GM19025 (cell line): ENCODE data around the gene DLGAP4.

ENCODE experiments used
- ATAC-seq: cut with Tn5 transposase; IDR thresholded peaks from one replicate; pipeline ENCODE4 v1.9.1; 2021; ENCODE audit warnings: mild to moderate bottlenecking, low read depth, moderate library complexity; ENCODE audit not compliant: unreplicated experiment

Gene DLGAP4

DNA sequence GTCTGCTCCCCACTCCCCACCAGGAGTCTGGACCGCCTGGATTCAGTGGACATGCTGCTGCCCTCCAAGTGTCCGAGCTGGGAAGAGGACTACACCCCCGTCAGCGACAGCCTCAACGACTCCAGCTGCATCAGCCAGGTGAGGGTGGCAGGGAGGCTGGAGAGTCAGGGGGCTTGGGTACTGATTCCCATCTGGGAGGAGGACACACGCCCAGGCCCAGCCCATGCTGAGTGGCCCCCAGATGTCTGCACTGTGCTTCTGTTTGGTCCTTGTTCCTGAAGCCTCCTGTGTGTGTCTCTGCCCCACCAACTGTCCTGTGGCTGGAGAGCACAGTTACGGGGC, 133.6 kb downstream of the DLGAP4 start:
- ATAC-seq, result no peak

DNA sequence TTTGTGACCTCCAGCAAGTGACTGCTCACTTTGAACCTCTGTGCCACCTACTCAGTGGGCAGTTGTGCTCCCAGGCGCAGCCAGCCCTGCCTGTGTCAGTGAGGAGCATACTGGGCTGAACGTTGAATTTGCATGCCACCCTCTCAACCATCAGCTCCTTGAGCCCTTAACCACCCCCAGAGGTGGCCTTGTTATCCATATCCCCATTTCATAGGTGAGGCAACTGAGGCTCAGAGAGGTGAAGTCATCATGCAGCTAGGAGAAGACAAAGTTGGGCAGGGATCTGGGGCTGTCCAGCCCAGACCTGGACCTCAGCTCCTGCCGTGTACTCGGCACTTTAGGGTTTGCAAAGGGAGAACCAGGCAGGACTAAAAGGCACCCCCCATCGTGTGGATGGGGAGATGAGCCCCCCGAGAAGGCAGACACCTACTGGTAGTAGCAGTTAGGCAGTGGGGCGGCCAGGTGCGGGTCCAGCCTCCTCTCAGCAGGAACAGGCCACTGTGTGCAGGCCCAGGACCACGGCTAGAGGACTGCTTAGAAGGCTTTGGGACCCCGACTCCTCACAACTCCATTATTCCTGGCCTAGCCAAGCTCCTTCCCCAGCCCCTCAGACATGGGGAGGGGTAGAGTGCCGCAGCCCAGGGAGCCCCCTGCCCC, 134.4 kb downstream of the DLGAP4 start:
- ATAC-seq, result no peak

GRCh38 chr20:36441027-36441414, 134.9 kb downstream of the DLGAP4 start:
- no peak for ATAC-seq

DNA sequence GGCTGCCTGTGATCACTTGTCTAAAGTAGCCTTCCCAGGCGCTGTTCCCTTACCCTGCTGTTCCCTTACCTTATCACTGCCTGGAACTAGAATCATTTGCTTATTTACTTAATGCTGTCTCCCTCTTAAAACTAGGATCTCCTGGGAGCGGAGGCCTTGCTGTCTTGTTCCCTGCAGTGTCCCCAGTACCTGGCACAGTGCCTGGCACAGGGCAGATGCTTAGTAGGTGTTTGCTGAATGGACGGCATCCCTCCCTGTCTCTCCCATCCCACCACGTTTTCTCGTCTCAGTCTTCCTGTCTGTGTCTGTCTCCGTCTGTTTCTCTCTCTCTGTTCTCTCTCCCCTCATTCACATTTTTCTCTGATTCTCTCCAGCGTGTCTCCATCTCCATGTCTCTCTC, 135.3 kb downstream of the DLGAP4 start:
- ATAC-seq, result no peak

DNA sequence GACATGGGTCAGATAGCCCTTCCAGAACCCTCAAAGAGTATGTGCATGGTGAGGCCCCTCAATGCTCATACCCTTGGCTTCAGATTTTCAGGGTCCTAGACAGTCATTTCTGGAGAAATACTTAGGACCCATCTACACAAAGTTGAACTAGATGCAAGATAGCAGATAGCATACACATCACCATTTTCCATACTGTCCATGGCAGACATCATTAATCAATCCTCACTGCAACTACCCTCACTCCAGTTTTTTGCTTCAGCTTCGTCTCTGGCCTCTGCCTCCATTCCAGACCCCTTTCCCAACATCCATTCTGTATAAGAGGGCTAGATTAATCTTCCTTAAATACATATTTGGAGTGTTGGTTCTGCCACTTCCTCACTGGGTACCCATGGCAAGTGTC, 139.7 kb downstream of the DLGAP4 start:
- no peak for ATAC-seq

GRCh38 chr20:36446557-36446956, 140.4 kb downstream of the DLGAP4 start:
- no peak for ATAC-seq

GRCh38 chr20:36447101-36447500, 141.0 kb downstream of the DLGAP4 start:
- no peak for ATAC-seq

DNA sequence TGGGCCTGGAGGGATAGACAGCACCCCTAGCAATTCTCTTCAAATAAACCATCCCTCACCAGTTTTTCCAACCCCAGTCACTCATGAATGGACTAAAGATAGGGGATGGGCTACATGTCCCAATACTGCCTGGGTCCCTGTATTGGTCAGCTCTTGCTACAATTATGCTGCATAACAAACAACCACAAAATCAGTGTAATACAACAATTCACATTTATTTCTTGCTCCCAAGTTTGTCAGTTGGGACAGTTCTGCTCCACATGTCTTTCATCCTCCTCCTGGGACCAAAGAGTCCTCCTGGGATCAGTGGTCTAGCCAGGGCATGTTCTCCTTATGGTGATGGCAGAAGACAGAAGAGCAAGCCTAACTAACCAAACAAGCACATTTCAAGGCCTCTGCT, 143.5 kb downstream of the DLGAP4 start:
- no peak for ATAC-seq

GRCh38 chr20:36454332-36454697, 148.2 kb downstream of the DLGAP4 start:
- ATAC-seq, result no peak

- no peak for ATAC-seq
Observed at GRCh38 chr20:36454698-36455427, 148.7 kb downstream of the DLGAP4 start.

GRCh38 chr20:36455972-36456625, 150.0 kb downstream of the DLGAP4 start:
- ATAC-seq, result no peak

- ATAC-seq, result peak; percentile 68
Observed at GRCh38 chr20:36460648-36461599, 154.8 kb downstream of the DLGAP4 start.

DNA sequence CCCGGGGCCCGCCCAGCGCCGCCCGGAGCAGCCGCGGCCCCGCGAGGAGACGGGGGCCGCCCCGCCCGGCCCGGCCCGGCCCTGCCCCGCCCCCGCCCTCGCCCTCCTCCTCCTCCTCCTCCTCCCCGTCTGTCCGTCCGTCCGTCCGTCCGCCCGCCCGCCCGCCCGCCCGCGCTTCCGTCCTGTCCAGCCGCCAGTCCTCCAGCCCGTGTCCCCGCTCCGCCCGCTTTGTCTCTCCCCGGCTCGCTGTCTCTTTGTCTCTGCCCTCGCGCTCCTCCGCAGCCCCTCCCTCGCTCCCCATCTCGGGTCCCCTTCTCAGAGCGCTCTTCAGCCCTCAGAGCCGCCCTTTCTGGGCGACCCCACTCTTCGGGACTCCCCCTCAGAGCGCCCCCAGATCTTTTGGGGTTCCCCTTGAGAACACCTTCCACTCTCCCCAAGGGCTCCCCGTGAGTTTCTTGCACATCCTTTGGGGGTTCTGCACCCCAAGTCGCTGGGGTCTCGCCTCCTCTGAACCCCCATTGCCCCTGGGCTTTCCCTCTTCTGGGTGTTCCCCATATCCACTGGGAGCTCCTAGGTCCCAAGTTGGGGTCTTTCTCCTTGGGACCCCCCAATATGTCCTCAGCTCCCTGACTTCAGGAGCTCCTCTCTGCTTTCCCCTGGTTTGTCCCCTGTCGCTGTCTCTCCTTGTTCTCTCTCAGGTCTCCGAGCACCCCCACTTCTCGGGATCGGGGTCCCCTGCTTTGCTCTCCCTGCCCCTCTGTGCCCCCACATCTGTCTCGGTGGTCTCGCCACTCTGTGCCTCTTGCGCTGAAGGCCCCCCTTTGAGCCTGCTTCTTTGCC, 155.7 kb downstream of the DLGAP4 start:
- peak; percentile 33 for ATAC-seq

DNA sequence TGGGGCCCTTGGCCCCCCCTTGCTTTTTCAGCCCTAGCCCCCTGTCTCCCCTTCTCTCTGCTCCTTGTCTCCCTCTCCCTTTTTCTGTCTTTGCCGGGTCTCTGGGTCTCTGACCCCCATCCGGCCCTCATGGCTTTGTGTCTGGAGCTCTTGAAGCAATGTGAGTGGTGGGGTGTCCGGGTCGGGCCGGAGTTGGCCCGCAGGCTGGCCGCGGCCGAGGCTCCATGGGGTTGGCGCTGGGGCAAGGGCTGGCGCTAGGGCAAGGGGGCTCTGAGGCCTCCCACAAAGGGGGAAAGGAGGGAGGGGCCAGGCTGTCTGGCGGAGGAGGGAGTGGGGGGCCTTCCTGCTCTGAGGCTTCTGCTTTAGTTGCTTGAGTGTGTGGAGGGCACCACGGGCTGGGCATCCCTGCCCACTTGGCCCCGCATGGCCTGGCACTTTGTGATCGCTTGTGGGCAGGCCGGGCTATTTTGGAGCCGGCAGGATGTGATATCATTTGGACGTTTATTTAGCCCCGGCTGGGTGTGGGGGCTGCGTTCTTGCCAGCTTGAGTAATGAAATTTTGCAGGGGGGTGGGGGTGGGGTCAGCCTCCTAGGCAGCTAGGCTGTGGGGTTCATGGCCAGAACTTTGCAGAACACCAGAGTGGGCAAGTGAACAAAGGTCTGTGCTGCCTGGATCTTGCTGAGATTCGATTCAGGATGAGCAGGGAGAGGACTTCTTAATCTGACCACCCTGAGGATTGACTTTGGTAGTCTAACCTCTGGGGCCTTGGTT, 156.5 kb downstream of the DLGAP4 start:
- no peak for ATAC-seq

- no peak for ATAC-seq
Observed at GRCh38 chr20:36463212-36464061, 157.3 kb downstream of the DLGAP4 start.

- no peak for ATAC-seq
Observed at GRCh38 chr20:36465109-36466080, 159.3 kb downstream of the DLGAP4 start.

DNA sequence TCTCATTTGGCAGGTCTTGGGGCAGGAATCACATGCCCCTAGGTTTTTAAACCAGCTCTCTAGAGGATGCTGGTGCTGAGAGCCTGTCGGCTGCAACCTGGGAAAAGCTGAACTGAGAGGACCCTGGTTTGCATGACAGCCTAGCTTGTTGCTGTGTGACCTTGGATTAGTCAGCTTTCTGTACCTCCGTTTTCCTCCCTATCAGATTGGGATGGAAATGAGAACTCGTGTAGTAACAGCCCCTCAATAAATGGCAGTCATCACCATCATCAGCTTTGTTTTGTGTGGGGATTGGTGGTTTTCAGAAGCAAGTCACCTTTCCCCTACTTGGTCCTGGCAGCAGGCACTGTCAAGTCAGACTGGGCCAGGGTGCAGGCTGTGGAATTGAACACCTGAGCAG, 159.9 kb downstream of the DLGAP4 start:
- no peak for ATAC-seq
